ENCODE results near the gene SYT1. TPM values are rescaled to one million over a fixed set of nuclear protein-coding genes. Genes with fewer than 3 reads are reported as not detected.
A peak's percentile ranks its signal among the peaks of the same experiment; 100 is the strongest.

The SYT1 gene
- total and polyA plus RNA-seq, 2 of the 4 experiments (the other 2 are of a cell fraction), result 2.8 to 3.0 TPM

GRCh38 chr12:79455286-79455685 lies 590.7 kb downstream of the SYT1 start:
- Histone ChIP-seq H2BK20ac (ENCODE audit: low read depth, low read length) (peak overlapping the region; percentile 38; the same call in 1 of the 2 replicates), H3K4me2 (ENCODE audit: low read depth, low read length) (no peak overlapping the region), H3K18ac (ENCODE audit: low read depth, low read length) (peak overlapping the region; percentile 2), H3K4ac (ENCODE audit: low read depth, low read length) (peak overlapping the region; percentile 53), H2AK9ac (replicated peaks; ENCODE audit: low read depth, low read length, poor library complexity) (no peak overlapping the region), H3K27ac (ENCODE audit: insufficient read depth, low read length) (no peak overlapping the region), H3K56ac (ENCODE audit: extremely low read depth, insufficient read depth, low read length) (no peak overlapping the region), H3K9me1 (ENCODE audit: insufficient read depth, low read length) (peaks cover 10% of the 10 kb centered on the region), H4K8ac (ENCODE audit: low read depth in 2 of 2, low read length in 2 of 2) (peak overlapping the region in 1 of 2 experiments; percentile 4; a peak in 2 of 4 replicates), H3K4me1 (ENCODE audit: control insufficient read depth, insufficient read depth, low read length) (peaks cover 12% of the 10 kb centered on the region), H4K5ac (ENCODE audit: low read depth, low read length) (no peak overlapping the region), H4K91ac (ENCODE audit: insufficient read depth, low read depth, low read length) (0 out of 2 replicates have a peak overlapping the region, but pooled peaks have one; percentile 25), H3K9me3 (ENCODE audit: control insufficient read depth, insufficient read depth, low read length) (no peaks in the 10 kb centered on the region), H3K36me3 (ENCODE audit: control insufficient read depth, insufficient read depth, low read length) (no peaks in the 10 kb centered on the region), H3K9ac (ENCODE audit: low read depth, low read length) (no peak overlapping the region), H3K4me3 (ENCODE audit: insufficient read depth, low read depth, low read length) (no peak overlapping the region), H3K23ac (ENCODE audit: low read depth, low read length) (no peak overlapping the region), H2BK120ac (ENCODE audit: low read depth, low read length) (peak overlapping the region; percentile 45; the same call in 1 of the 2 replicates), H2AFZ (replicated peaks; ENCODE audit: low read length, poor library complexity) (no peak overlapping the region), H3K14ac (replicated peaks; ENCODE audit: low read depth, low read length) (peak overlapping the region; percentile 11; the same call in 1 of the 2 replicates), H4K20me1 (ENCODE audit: insufficient read depth, low read length) (no peaks in the 10 kb centered on the region), H3K27me3 (ENCODE audit: control insufficient read depth, insufficient read depth, low read length) (no peaks in the 10 kb centered on the region), H3K79me1 (ENCODE audit: low read depth in 1 of 2, low read length in 2 of 2) (no peaks in the 10 kb centered on the region), H2AK5ac (ENCODE audit: low read depth, low read length) (no peak overlapping the region), H2BK15ac (ENCODE audit: low read depth, low read length) (0 out of 3 replicates have a peak overlapping the region, but pooled peaks have one; percentile 53), H2BK5ac (ENCODE audit: low read depth, low read length, poor library complexity, severe bottlenecking) (no peak overlapping the region)
- dilution Hi-C loops (cut with HindIII; ENCODE audit: low sequenced_read_pairs, unreplicated experiment) (no loop called here), in situ Hi-C loops (cut with MboI; ENCODE audit: low sequenced_read_pairs) (no loop called here), intact Hi-C loops (cut with micrococcal nuclease) (no loop called here)
- WGBS, 2 experiments (ENCODE audit: extremely low coverage in 2 of 2, insufficient read length in 1 of 2), result no CpG with 5 or more reads among the region's 2 CpGs
- ChIA-PET CTCF (interaction anchor here (0.6 kb wide), 1 partner anchor 29 kb away, joined by 4 read pairs; no protein-coding TSS in a partner anchor), POLR2A (ENCODE audit: unreplicated experiment) (no interaction called here)
- BruUV-seq (replicated peaks), result no TSS peak
- TF ChIP-seq, protein P1, sequence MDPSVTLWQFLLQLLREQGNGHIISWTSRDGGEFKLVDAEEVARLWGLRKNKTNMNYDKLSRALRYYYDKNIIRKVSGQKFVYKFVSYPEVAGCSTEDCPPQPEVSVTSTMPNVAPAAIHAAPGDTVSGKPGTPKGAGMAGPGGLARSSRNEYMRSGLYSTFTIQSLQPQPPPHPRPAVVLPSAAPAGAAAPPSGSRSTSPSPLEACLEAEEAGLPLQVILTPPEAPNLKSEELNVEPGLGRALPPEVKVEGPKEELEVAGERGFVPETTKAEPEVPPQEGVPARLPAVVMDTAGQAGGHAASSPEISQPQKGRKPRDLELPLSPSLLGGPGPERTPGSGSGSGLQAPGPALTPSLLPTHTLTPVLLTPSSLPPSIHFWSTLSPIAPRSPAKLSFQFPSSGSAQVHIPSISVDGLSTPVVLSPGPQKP (IDR thresholded peaks at IDR 0.05; ENCODE audit: borderline replicate concordance, low read depth, low read length), result no peak
- no peak for TF ChIP-seq MAFK (IDR thresholded peaks at IDR 0.05; ENCODE audit: low read depth, low read length)
- TF ChIP-seq BHLHE40 (IDR thresholded peaks at IDR 0.05; ENCODE audit: low read depth, low read length), result no peak
- no peak for TF ChIP-seq NFE2L2 (IDR thresholded peaks at IDR 0.05; ENCODE audit: low read depth, low read length)
- TF ChIP-seq CHD1 (IDR thresholded peaks at IDR 0.05; ENCODE audit: low read depth, low read length), result no peak
- no peak for TF ChIP-seq RCOR1 (IDR thresholded peaks at IDR 0.05; ENCODE audit: insufficient replicate concordance, low read length)
- no peak for TF ChIP-seq CTCF (conservative IDR thresholded peaks at IDR 0.05; ENCODE audit: low read depth, low read length)
- TF ChIP-seq RAD21 (IDR thresholded peaks at IDR 0.05; ENCODE audit: low read length), result no peak
- no peak for TF ChIP-seq MXI1 (IDR thresholded peaks at IDR 0.05; ENCODE audit: borderline replicate concordance, low read depth, low read length)
- no peak for TF ChIP-seq MAZ (IDR thresholded peaks at IDR 0.05; ENCODE audit: borderline replicate concordance, low read depth, low read length)
- no peak for TF ChIP-seq CEBPB (IDR thresholded peaks at IDR 0.05; ENCODE audit: low read depth, low read length)
- no peak for TF ChIP-seq RFX5 (IDR thresholded peaks at IDR 0.05; ENCODE audit: low read depth, low read length)
- no peak for TF ChIP-seq POLR2A (IDR thresholded peaks at IDR 0.05; ENCODE audit: low read depth, low read length)
- TF ChIP-seq, protein P2, sequence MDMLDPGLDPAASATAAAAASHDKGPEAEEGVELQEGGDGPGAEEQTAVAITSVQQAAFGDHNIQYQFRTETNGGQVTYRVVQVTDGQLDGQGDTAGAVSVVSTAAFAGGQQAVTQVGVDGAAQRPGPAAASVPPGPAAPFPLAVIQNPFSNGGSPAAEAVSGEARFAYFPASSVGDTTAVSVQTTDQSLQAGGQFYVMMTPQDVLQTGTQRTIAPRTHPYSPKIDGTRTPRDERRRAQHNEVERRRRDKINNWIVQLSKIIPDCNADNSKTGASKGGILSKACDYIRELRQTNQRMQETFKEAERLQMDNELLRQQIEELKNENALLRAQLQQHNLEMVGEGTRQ (IDR thresholded peaks at IDR 0.05; ENCODE audit: low read depth, low read length), result no peak
- no peak for TF ChIP-seq SMC3 (IDR thresholded peaks at IDR 0.05; ENCODE audit: low read depth, low read length)
- TF ChIP-seq FOS (IDR thresholded peaks at IDR 0.05; ENCODE audit: low read depth, low read length), result no peak
- DNase-seq (peak; percentile 22), ATAC-seq (ENCODE audit: low read depth) (no peak)
